KOPT-K1 (cell line): ENCODE results near the gene REELD1.
A peak's percentile ranks its signal among the peaks of the same experiment; 100 is the strongest.

Experiments
- H3K27ac ChIP-seq: fragments of 200-600 bp; sonication (generic); 2 replicates; pipeline ENCODE4 v1.5.1; 2016; ENCODE audit warnings: antibody characterized with exemption, mild to moderate bottlenecking, low read depth, low read length; ENCODE audit not compliant: poor library complexity, severe bottlenecking
- H3K36me3 ChIP-seq: fragments of 200-600 bp; sonication (generic); 2 replicates; pipeline ENCODE4 v1.5.1; 2017; ENCODE audit warnings: antibody characterized with exemption, mild to moderate bottlenecking, low read length, moderate library complexity; ENCODE audit not compliant: insufficient read depth
- H3K9me3 ChIP-seq: fragments of 200-600 bp; sonication (generic); 2 replicates; pipeline ENCODE4 v1.5.1; 2017; ENCODE audit warnings: antibody characterized with exemption, low read length, mild to moderate bottlenecking; ENCODE audit not compliant: insufficient read depth, poor library complexity, severe bottlenecking

Gene REELD1

GRCh38 chr4:146214238-146214637, at the start of gene REELD1:
TSS of gene REELD1 (plus strand) at chr4:146214538. CDS start at chr4:146216953, 2,415 bp downstream.
- no peaks in the 10 kb centered on the region for H3K9me3 ChIP-seq
- no peak within 1 kb of the TSS for H3K27ac ChIP-seq
- H3K36me3 ChIP-seq, result no peaks in the 10 kb centered on the region

GRCh38 chr4:146165221-146165620, 49.1 kb upstream of the REELD1 start:
- no peak overlapping the region for H3K27ac ChIP-seq
- H3K9me3 ChIP-seq, result peaks cover 13% of the 10 kb centered on the region
- no peaks in the 10 kb centered on the region for H3K36me3 ChIP-seq

- Histone ChIP-seq H3K9me3 (peaks cover 13% of the 10 kb centered on the region), H3K27ac (no peak overlapping the region), H3K36me3 (no peaks in the 10 kb centered on the region)
Measured at GRCh38 chr4:146165840-146166239, 48.5 kb upstream of the REELD1 start.

GRCh38 chr4:146170149-146170548, 44.2 kb upstream of the REELD1 start:
- Histone ChIP-seq H3K36me3 (no peaks in the 10 kb centered on the region), H3K27ac (no peak overlapping the region), H3K9me3 (no peaks in the 10 kb centered on the region)

- Histone ChIP-seq H3K9me3 (no peaks in the 10 kb centered on the region), H3K36me3 (peaks cover 8% of the 10 kb centered on the region; the same call in 1 of the 2 replicates), H3K27ac (peak within 1 kb of the TSS; percentile 80)
Measured at GRCh38 chr4:146175541-146176453, 38.5 kb upstream of the REELD1 start, which contains the start of gene LSM6. TSS of gene LSM6 (plus strand) at chr4:146175718. CDS start at chr4:146182922, 7,204 bp downstream.

GRCh38 chr4:146176891-146177290, 37.4 kb upstream of the REELD1 start:
- Histone ChIP-seq H3K27ac (no peak overlapping the region), H3K9me3 (no peaks in the 10 kb centered on the region), H3K36me3 (peaks cover 8% of the 10 kb centered on the region; the same call in 1 of the 2 replicates)

- Histone ChIP-seq H3K9me3 (no peaks in the 10 kb centered on the region), H3K36me3 (peaks cover 11% of the 10 kb centered on the region), H3K27ac (no peak overlapping the region)
Measured at GRCh38 chr4:146178126-146178525, 36.2 kb upstream of the REELD1 start.

GRCh38 chr4:146179784-146180370, 34.5 kb upstream of the REELD1 start:
- Histone ChIP-seq H3K27ac (no peak overlapping the region), H3K9me3 (no peaks in the 10 kb centered on the region), H3K36me3 (peaks cover 26% of the 10 kb centered on the region)

GRCh38 chr4:146182443-146182842, 31.9 kb upstream of the REELD1 start:
- Histone ChIP-seq H3K36me3 (peaks cover 52% of the 10 kb centered on the region), H3K9me3 (no peaks in the 10 kb centered on the region), H3K27ac (no peak overlapping the region)

GRCh38 chr4:146183209-146183608, 31.1 kb upstream of the REELD1 start:
- H3K36me3 ChIP-seq, result peaks cover 57% of the 10 kb centered on the region
- no peak overlapping the region for H3K27ac ChIP-seq
- no peaks in the 10 kb centered on the region for H3K9me3 ChIP-seq

GRCh38 chr4:146186041-146186440, 28.3 kb upstream of the REELD1 start:
- no peaks in the 10 kb centered on the region for H3K9me3 ChIP-seq
- peaks cover 79% of the 10 kb centered on the region for H3K36me3 ChIP-seq
- no peak overlapping the region for H3K27ac ChIP-seq

GRCh38 chr4:146186596-146186995, 27.7 kb upstream of the REELD1 start:
- H3K9me3 ChIP-seq, result no peaks in the 10 kb centered on the region
- H3K36me3 ChIP-seq, result peaks cover 85% of the 10 kb centered on the region
- no peak overlapping the region for H3K27ac ChIP-seq

GRCh38 chr4:146190456-146190855, 23.9 kb upstream of the REELD1 start:
- H3K27ac ChIP-seq, result no peak overlapping the region
- H3K9me3 ChIP-seq, result no peaks in the 10 kb centered on the region
- peaks cover 71% of the 10 kb centered on the region for H3K36me3 ChIP-seq

- peaks cover 56% of the 10 kb centered on the region for H3K36me3 ChIP-seq
- no peak overlapping the region for H3K27ac ChIP-seq
- no peaks in the 10 kb centered on the region for H3K9me3 ChIP-seq
Measured at GRCh38 chr4:146191766-146192458, 22.4 kb upstream of the REELD1 start.

- Histone ChIP-seq H3K36me3 (peaks cover 39% of the 10 kb centered on the region), H3K9me3 (no peaks in the 10 kb centered on the region), H3K27ac (no peak overlapping the region)
Measured at GRCh38 chr4:146193628-146194027, 20.7 kb upstream of the REELD1 start.
